ENCODE measurements around the gene RASSF4.

Gene RASSF4

GRCh38 chr10:44947371-44948152, 12.0 kb upstream of the RASSF4 start:
- DNase-seq (ENCODE audit: low read depth) = no peak

DNA sequence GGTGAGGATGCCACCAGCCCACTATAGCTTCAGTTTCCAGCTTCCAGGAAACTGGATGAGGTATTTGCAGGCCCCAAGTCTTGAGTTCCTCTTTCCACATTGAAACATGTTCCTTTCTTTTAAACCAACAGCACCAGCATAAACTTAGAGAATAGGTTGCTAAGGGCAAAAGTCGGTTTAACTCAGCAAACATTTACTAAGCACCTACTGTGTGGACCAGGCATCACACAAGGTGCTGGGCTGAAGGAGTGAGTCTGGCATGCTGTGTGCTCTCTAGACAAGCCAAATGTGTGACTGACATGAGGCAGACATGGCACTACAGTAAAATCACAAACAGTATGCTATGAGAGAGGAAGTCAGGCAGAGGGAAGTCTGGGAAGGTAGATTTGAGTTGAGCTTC, 11.0 kb upstream of the RASSF4 start:
- no peak for DNase-seq (ENCODE audit: low read depth)

DNA sequence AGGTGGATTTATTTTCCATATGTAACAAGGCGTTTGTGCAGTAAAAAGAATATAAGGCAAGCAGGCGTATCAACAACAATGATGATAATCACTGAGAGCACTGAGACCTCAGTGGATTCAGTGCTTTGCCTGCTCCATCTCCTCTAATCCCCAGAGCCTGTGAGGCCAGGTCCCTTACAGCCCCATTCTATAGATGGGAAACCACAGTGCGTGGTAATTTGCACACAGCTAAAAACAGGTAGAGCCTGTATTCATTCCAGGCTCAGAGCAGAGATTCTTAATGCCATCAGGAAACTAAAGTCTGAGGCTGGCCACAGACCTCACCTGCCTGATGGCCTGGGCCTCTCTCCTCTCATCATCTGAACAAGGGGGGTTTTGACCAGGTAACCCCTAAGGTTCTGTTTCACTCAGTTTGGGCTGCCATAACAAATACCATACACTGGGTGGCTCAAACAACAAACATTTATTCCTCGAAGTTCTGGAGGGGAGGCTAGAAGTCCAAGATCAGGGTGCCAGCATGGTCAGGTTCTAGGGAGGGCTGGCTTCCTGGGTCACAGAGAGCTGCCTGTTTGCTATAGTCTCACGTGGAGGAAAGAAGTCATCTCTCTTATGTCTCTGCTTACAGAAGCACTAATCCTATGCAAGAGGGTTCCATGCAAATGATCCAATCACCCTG, 10.3 kb upstream of the RASSF4 start:
- no peak for DNase-seq (ENCODE audit: low read depth)

- no peak for DNase-seq (ENCODE audit: low read depth)
Observed at GRCh38 chr10:44949915-44950314, 9.7 kb upstream of the RASSF4 start.

DNA sequence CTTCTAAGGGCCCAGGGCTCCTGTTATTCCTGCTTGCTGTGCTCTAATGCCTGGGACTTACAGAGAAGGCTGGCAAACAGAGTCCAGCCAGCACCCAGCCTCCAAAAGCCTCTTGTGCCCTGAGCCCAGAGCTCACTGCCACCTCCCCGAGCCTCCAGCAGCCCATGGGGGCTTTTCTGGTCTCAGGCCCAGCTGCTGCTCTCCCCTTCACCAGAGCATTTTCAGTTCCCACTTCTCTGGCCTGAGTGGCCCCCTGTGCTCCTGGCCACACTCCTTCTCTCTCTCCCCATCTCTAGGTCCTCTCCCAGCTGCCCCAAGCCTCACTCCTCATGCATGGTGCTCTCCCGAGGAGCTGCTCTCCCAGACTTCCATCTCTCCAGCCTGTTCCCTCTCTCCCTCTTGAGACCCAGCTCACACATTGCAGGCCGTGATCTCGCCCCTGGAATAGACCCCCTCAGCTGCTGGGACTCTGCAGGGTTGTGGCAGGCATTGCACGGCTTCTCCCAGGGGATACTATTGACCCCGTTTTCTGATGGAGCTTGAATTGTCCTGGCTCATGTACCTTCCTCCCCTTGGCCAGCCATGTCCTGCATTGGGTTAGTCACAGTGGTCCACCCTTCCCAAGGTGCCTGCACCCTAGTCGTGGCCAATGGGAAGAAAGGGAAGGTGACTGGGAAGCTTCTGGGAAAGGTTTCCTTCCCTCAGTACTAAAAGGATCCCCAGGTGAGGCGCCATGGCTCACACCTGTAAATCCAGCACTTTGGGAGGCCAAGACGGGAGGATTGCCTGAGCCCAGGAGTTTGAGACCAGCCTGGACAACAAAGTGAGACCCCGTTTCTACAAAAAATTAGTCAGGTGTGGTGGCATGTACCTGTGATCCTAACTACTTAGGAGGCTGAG, 9.0 kb upstream of the RASSF4 start:
- no peak for DNase-seq (ENCODE audit: low read depth)

- DNase-seq (ENCODE audit: low read depth) = no peak
Observed at GRCh38 chr10:44951576-44952226, 7.9 kb upstream of the RASSF4 start.

GRCh38 chr10:44952779-44953231, 6.8 kb upstream of the RASSF4 start:
- no peak for DNase-seq (ENCODE audit: low read depth)

DNA sequence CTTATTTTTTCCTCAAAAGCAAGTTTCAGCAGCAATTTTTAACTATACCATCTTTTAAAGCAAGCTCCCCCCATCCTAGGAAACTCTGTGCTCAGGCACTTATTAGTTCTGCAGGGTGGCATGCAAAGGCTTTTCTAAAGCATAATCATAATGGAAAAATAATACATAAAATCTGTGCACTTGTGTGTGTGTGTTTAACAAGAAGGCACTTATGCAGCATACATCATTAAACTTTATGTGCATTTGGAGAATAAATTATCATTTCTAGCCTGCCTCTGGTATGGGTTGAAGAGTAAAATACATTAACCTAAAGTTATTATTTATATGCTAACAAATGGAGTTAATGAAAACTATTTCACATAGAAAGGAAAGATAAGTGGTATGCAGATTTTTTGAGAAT, 5.6 kb upstream of the RASSF4 start:
- no peak for DNase-seq (ENCODE audit: low read depth)

DNA sequence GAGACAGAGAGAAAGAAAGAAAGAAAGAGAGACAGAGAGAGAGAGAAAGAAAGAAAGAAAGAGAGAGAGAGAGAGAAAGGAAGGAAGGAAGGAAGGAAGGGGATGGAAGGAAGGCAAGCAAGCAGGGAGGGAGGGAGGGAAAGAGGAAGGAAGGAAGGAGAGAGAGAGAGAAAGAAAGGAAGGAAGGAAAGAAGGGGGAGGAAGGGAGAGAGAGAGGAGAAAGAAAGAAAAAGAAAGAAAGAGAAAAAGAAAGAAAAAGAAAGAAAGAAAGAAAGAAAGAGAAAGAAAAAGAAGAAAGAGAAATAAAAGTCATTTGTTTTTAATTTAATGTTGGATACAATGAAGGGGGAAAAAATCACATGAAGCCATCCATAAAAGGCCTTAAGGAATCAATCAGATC, 4.6 kb upstream of the RASSF4 start:
- no peak for DNase-seq (ENCODE audit: low read depth)

- no peak for DNase-seq (ENCODE audit: low read depth)
Observed at GRCh38 chr10:44955413-44956070, 4.1 kb upstream of the RASSF4 start.

DNA sequence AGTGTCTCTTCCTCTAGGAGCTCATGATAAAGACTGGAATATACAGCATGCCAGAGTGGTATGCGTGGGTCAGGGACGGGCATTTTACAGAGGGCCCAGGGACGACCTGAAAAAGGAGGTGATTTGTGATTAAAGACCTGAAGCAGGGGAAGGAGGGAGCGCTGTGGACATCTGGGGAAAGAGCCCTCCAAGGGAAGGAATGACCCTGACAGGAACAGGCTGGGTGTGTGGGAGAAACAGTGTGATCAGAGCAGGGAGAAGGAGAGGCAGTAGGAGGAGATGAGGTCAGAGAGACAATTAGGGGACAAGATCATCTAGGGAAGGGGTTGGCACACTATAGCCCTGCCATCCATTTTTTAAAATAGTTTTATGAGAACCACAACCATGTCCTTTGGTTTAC, 3.4 kb upstream of the RASSF4 start:
- no peak for DNase-seq (ENCODE audit: low read depth)

GRCh38 chr10:44956717-44957706, 2.6 kb upstream of the RASSF4 start:
- no peak for DNase-seq (ENCODE audit: low read depth)

DNA sequence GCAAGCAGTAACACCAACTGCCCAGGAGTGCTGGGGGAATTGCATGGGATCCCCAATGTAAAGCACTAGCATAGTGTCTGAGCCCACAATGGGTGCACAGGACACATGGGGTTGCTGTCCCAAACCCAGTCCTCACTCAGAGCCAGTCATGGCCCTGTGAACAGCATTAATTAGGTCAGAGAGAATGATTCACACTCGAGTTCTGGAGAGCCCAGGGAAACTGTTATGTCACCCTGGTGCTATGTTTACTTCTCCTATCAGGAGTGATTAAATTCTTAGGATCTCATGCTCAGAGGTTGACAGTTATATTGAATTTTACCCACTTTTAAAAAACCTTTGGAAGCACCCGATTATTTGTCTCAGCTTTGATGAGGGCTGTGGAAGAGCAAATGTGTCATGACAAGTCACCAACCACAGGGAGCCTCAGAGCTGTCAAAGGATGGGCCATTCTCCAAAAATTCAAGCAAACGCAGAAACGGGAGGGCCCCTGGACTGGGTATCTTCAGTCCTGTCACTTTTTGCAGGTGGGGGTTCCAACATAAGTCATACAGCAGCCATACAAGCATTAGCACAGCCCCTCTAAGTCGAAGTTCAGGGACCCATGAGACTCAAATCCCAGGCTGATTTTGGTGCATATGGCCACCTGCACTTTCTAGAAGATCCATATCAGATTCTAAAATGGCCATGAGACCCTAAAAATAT, 1.3 kb upstream of the RASSF4 start:
- no peak for DNase-seq (ENCODE audit: low read depth)

- DNase-seq (ENCODE audit: low read depth) = no peak
Observed at GRCh38 chr10:44958898-44959246, 730 bp upstream of the RASSF4 start.

GRCh38 chr10:44960088-44960460, 472 bp downstream of the RASSF4 start:
- DNase-seq (ENCODE audit: low read depth) = no peak

GRCh38 chr10:44960482-44961229, 1.1 kb downstream of the RASSF4 start:
- DNase-seq (ENCODE audit: low read depth) = no peak

DNA sequence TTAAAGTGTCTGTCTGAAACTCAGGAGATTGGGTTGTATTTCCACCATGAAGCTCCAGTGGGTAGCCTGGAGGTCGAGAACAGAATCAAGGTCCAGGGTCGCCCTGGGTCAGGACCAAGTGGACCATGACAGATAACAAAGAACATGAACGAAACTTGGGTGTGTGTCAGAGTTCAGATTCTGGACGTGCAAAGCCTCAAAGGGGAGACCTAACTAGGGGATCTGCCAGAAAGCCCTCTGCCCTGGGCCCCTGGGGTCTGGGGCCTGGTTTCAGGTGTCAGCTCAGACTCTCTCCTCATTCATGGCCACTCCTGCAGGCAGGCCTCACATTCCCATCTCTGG, 1.6 kb downstream of the RASSF4 start:
- DNase-seq (ENCODE audit: low read depth) = no peak

DNA sequence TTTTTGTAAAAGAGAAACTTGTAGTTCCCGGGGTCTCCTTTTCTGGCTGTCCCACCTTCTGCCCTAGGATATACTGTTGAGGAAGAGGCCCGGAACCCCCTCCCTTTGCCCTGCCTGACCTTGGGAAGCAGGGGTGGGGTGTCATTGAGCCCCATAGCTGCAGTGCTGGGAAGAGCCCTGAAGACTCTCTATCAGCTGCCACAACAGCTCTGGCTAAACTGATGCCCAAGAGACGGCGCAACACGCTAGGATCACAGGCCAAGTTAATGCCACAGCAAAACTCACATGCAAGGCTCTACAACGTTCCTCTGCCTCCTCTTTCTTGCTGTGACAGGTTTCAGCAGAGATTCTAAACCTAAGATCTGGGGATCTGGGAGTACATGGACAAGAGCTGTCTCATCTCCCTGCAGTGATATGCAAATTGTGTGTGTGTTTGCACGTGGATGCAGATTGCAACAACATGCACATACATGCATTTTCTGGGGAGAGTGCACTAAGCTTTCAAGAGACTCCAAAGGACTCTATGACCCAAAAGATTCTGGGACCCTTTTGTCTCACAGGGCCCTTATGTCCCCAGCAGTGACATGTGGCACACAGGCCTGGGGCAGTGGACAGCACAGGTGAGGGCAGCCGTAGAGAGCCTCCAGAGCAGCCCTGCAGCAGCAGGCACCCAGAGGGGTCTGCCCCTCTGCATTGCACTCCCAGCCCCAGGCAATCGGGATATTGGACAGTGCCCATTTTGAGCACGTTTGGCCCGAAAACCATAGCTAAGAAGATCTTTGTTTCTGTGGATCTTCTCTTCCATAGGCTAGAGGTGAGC, 2.5 kb downstream of the RASSF4 start:
- no peak for DNase-seq (ENCODE audit: low read depth)
